ENCODE results near the gene DGUOK.

Gene DGUOK

GRCh38 chr2:73919596-73920228 lies 7.0 kb upstream of the DGUOK start:
- DNase-seq: no peak
- H3K4me1 ChIP-seq (ENCODE audit: control insufficient read depth in 1 of 2, insufficient read depth in 2 of 2, low read length in 2 of 2): peaks cover 5 to 7% of the 10 kb centered on the region in 2 experiments
- H3K14ac ChIP-seq (ENCODE audit: low read length): no peak overlapping the region
- no peak overlapping the region for H2BK120ac ChIP-seq (ENCODE audit: insufficient read depth, low read length, poor library complexity)
- no peaks in the 10 kb centered on the region for H3K79me2 ChIP-seq (ENCODE audit: control insufficient read depth, insufficient read depth, low read length, poor library complexity)
- H3K36me3 ChIP-seq (ENCODE audit: control insufficient read depth in 1 of 2, insufficient read depth in 2 of 2, low read length in 2 of 2): no peaks in the 10 kb centered on the region
- no peak overlapping the region for H2AFZ ChIP-seq (ENCODE audit: insufficient read depth, low read length, poor library complexity)
- no peak overlapping the region for H3K27ac ChIP-seq (ENCODE audit: low read depth, low read length)
- no peak overlapping the region for H3K4me3 ChIP-seq (ENCODE audit: low read depth, low read length)
- H4K8ac ChIP-seq (ENCODE audit: low read depth, low read length): no peak overlapping the region
- H4K12ac ChIP-seq (ENCODE audit: low read depth, low read length): no peak overlapping the region
- no peak overlapping the region for H2BK5ac ChIP-seq (ENCODE audit: low read depth, low read length, poor library complexity)
- H2AK5ac ChIP-seq (ENCODE audit: low read length): no peak overlapping the region
- H3K79me1 ChIP-seq (ENCODE audit: low read length): no peaks in the 10 kb centered on the region
- H3K23ac ChIP-seq (ENCODE audit: low read length): no peak overlapping the region
- no peak overlapping the region for H3K4me2 ChIP-seq (ENCODE audit: low read length)
- no peaks in the 10 kb centered on the region for H3K27me3 ChIP-seq (ENCODE audit: insufficient read depth, low read length)
- H3K9me3 ChIP-seq (ENCODE audit: insufficient read depth, low read depth, low read length): no peaks in the 10 kb centered on the region
- H4K91ac ChIP-seq (ENCODE audit: low read depth, low read length): no peak overlapping the region
- H2BK12ac ChIP-seq (ENCODE audit: low read length): no peak overlapping the region
- WGBS (ENCODE audit: extremely low coverage, insufficient coverage, insufficient read length): no CpG with 5 or more reads among the region's 7 CpGs
- H3K9ac ChIP-seq (ENCODE audit: low read length): no peak overlapping the region
- H3K18ac ChIP-seq (ENCODE audit: low read length): no peak overlapping the region
- no peak overlapping the region for H3K4ac ChIP-seq (ENCODE audit: low read depth, low read length)

- Histone ChIP-seq H4K8ac (ENCODE audit: low read depth, low read length) (no peak overlapping the region), H4K12ac (ENCODE audit: low read depth, low read length) (no peak overlapping the region), H3K9ac (ENCODE audit: low read length) (no peak overlapping the region), H3K27me3 (ENCODE audit: insufficient read depth, low read length) (no peaks in the 10 kb centered on the region), H3K27ac (ENCODE audit: low read depth, low read length) (no peak overlapping the region), H3K4me3 (ENCODE audit: low read depth, low read length) (no peak overlapping the region), H3K36me3 (ENCODE audit: control insufficient read depth in 1 of 2, insufficient read depth in 2 of 2, low read length in 2 of 2) (no peaks in the 10 kb centered on the region), H2AFZ (ENCODE audit: insufficient read depth, low read length, poor library complexity) (no peak overlapping the region), H3K18ac (ENCODE audit: low read length) (no peak overlapping the region), H3K9me3 (ENCODE audit: insufficient read depth, low read depth, low read length) (no peaks in the 10 kb centered on the region), H2BK120ac (ENCODE audit: insufficient read depth, low read length, poor library complexity) (no peak overlapping the region), H4K91ac (ENCODE audit: low read depth, low read length) (no peak overlapping the region), H2AK5ac (ENCODE audit: low read length) (no peak overlapping the region), H2BK12ac (ENCODE audit: low read length) (no peak overlapping the region), H3K4me2 (ENCODE audit: low read length) (no peak overlapping the region), H3K4me1 (ENCODE audit: control insufficient read depth in 1 of 2, insufficient read depth in 2 of 2, low read length in 2 of 2) (peaks cover 5 to 7% of the 10 kb centered on the region in 2 experiments), H3K23ac (ENCODE audit: low read length) (no peak overlapping the region), H3K14ac (ENCODE audit: low read length) (no peak overlapping the region), H3K79me1 (ENCODE audit: low read length) (no peaks in the 10 kb centered on the region), H2BK5ac (ENCODE audit: low read depth, low read length, poor library complexity) (no peak overlapping the region), H3K4ac (ENCODE audit: low read depth, low read length) (no peak overlapping the region), H3K79me2 (ENCODE audit: control insufficient read depth, insufficient read depth, low read length, poor library complexity) (no peaks in the 10 kb centered on the region)
- WGBS (ENCODE audit: extremely low coverage, insufficient coverage, insufficient read length): no CpG with 5 or more reads among the region's 12 CpGs
- DNase-seq: peak in 1 of 2 donors; percentile 47
Observed at GRCh38 chr2:73920577-73921545, 5.8 kb upstream of the DGUOK start.

- Histone ChIP-seq H3K14ac (ENCODE audit: low read length) (no peak overlapping the region), H3K4me3 (ENCODE audit: low read depth, low read length) (no peak overlapping the region), H2AFZ (ENCODE audit: insufficient read depth, low read length, poor library complexity) (no peak overlapping the region), H4K12ac (ENCODE audit: low read depth, low read length) (no peak overlapping the region), H3K36me3 (ENCODE audit: control insufficient read depth in 1 of 2, insufficient read depth in 2 of 2, low read length in 2 of 2) (no peaks in the 10 kb centered on the region), H3K79me1 (ENCODE audit: low read length) (no peaks in the 10 kb centered on the region), H3K4ac (ENCODE audit: low read depth, low read length) (no peak overlapping the region), H2AK5ac (ENCODE audit: low read length) (no peak overlapping the region), H3K27me3 (ENCODE audit: insufficient read depth, low read length) (no peaks in the 10 kb centered on the region), H3K4me1 (ENCODE audit: control insufficient read depth in 1 of 2, insufficient read depth in 2 of 2, low read length in 2 of 2) (peaks cover 5 to 7% of the 10 kb centered on the region in 2 experiments), H3K23ac (ENCODE audit: low read length) (no peak overlapping the region), H4K91ac (ENCODE audit: low read depth, low read length) (no peak overlapping the region), H2BK120ac (ENCODE audit: insufficient read depth, low read length, poor library complexity) (no peak overlapping the region), H3K9ac (ENCODE audit: low read length) (no peak overlapping the region), H2BK5ac (ENCODE audit: low read depth, low read length, poor library complexity) (no peak overlapping the region), H3K27ac (ENCODE audit: low read depth, low read length) (no peak overlapping the region), H3K79me2 (ENCODE audit: control insufficient read depth, insufficient read depth, low read length, poor library complexity) (no peaks in the 10 kb centered on the region), H4K8ac (ENCODE audit: low read depth, low read length) (no peak overlapping the region), H3K4me2 (ENCODE audit: low read length) (no peak overlapping the region), H2BK12ac (ENCODE audit: low read length) (no peak overlapping the region), H3K9me3 (ENCODE audit: insufficient read depth, low read depth, low read length) (no peaks in the 10 kb centered on the region), H3K18ac (ENCODE audit: low read length) (no peak overlapping the region)
- no peak for DNase-seq
- no CpG with 5 or more reads among the region's 9 CpGs for WGBS (ENCODE audit: extremely low coverage, insufficient coverage, insufficient read length)
Observed at GRCh38 chr2:73921581-73921980, 5.1 kb upstream of the DGUOK start.

GRCh38 chr2:73922681-73923080 lies 4.0 kb upstream of the DGUOK start:
- Histone ChIP-seq H3K9me3 (ENCODE audit: insufficient read depth, low read depth, low read length) (no peaks in the 10 kb centered on the region), H3K27ac (ENCODE audit: low read depth, low read length) (no peak overlapping the region), H3K4ac (ENCODE audit: low read depth, low read length) (no peak overlapping the region), H3K27me3 (ENCODE audit: insufficient read depth, low read length) (no peaks in the 10 kb centered on the region), H3K4me1 (ENCODE audit: control insufficient read depth in 1 of 2, insufficient read depth in 2 of 2, low read length in 2 of 2) (peaks cover 5 to 7% of the 10 kb centered on the region in 2 experiments), H4K12ac (ENCODE audit: low read depth, low read length) (no peak overlapping the region), H3K79me1 (ENCODE audit: low read length) (peaks cover 4% of the 10 kb centered on the region), H3K36me3 (ENCODE audit: control insufficient read depth in 1 of 2, insufficient read depth in 2 of 2, low read length in 2 of 2) (no peaks in the 10 kb centered on the region), H2AK5ac (ENCODE audit: low read length) (no peak overlapping the region), H3K23ac (ENCODE audit: low read length) (no peak overlapping the region), H3K4me3 (ENCODE audit: low read depth, low read length) (no peak overlapping the region), H3K4me2 (ENCODE audit: low read length) (no peak overlapping the region), H4K8ac (ENCODE audit: low read depth, low read length) (no peak overlapping the region), H3K9ac (ENCODE audit: low read length) (no peak overlapping the region), H4K91ac (ENCODE audit: low read depth, low read length) (no peak overlapping the region), H3K79me2 (ENCODE audit: control insufficient read depth, insufficient read depth, low read length, poor library complexity) (peaks cover 4% of the 10 kb centered on the region), H3K18ac (ENCODE audit: low read length) (no peak overlapping the region), H2AFZ (ENCODE audit: insufficient read depth, low read length, poor library complexity) (no peak overlapping the region), H3K14ac (ENCODE audit: low read length) (no peak overlapping the region), H2BK120ac (ENCODE audit: insufficient read depth, low read length, poor library complexity) (no peak overlapping the region), H2BK5ac (ENCODE audit: low read depth, low read length, poor library complexity) (no peak overlapping the region), H2BK12ac (ENCODE audit: low read length) (no peak overlapping the region)
- no CpG with 5 or more reads among the region's 5 CpGs for WGBS (ENCODE audit: extremely low coverage, insufficient coverage, insufficient read length)
- DNase-seq: peak in 1 of 2 donors; percentile 83
